ENCODE data around the gene MAML2. TPM values are rescaled to one million over a fixed set of nuclear protein-coding genes. Genes with fewer than 3 reads are reported as not detected.

MAML2 gene
- total RNA-seq, 1 donor from 2014 or later, result 18.7 TPM

DNA sequence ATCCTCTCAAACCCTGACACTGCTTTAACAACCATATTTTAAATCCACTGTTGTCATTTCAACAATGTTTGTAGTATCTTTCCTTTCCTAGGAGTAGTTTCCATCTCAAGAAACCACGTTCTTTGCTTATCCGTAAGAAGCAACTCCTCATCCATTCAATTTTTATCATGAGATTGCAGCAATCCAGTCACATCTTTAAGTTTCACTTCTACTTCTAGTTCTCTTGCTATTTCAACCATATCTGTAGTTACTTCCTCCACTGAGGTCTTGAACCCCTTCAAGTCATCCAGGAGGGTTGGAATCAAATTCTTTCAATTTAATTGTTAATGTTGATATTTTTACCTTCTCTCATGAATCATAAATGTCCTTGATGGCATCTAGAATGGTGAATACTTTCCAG, 24.3 kb upstream of the MAML2 start:
- TF ChIP-seq, protein P1, sequence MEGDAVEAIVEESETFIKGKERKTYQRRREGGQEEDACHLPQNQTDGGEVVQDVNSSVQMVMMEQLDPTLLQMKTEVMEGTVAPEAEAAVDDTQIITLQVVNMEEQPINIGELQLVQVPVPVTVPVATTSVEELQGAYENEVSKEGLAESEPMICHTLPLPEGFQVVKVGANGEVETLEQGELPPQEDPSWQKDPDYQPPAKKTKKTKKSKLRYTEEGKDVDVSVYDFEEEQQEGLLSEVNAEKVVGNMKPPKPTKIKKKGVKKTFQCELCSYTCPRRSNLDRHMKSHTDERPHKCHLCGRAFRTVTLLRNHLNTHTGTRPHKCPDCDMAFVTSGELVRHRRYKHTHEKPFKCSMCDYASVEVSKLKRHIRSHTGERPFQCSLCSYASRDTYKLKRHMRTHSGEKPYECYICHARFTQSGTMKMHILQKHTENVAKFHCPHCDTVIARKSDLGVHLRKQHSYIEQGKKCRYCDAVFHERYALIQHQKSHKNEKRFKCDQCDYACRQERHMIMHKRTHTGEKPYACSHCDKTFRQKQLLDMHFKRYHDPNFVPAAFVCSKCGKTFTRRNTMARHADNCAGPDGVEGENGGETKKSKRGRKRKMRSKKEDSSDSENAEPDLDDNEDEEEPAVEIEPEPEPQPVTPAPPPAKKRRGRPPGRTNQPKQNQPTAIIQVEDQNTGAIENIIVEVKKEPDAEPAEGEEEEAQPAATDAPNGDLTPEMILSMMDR (conservative IDR thresholded peaks at IDR 0.05), result no peak
- Mint-ChIP-seq H3K4me3 (no peak overlapping the region), H3K27ac (ENCODE audit: unreplicated experiment) (no peak overlapping the region), H3K27me3 (ENCODE audit: low read depth) (no peaks in the 10 kb centered on the region), H3K4me1 (peaks cover 7% of the 10 kb centered on the region), H3K36me3 (ENCODE audit: low read depth) (peaks cover 36% of the 10 kb centered on the region), H3K9me3 (peaks cover 4% of the 10 kb centered on the region)
- no peak for DNase-seq (ENCODE audit: low read depth, low spot score)

DNA sequence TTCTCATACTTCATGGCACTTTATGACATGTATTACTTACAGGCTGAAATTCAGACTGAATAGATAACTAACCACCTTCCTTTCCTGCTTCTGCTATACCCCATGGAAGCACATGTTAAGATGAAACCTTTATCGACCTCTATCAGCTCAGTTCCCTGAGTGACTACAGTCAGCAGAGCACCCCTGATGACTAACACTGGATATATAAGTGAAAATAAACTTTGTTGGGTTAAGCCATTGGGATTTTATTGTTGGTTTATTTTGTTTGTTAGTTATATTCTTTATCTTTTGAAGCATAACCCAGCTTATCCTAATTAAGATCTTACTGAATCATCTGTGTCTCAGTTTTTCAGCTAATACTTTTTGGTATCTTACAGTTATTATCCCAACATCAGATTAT, 23.0 kb upstream of the MAML2 start:
- TF ChIP-seq, protein P1 (conservative IDR thresholded peaks at IDR 0.05), result no peak
- H3K4me3 Mint-ChIP-seq, result no peak overlapping the region
- H3K4me1 Mint-ChIP-seq, result no peaks in the 10 kb centered on the region
- peaks cover 29% of the 10 kb centered on the region for H3K36me3 Mint-ChIP-seq (ENCODE audit: low read depth)
- no peaks in the 10 kb centered on the region for H3K27me3 Mint-ChIP-seq (ENCODE audit: low read depth)
- H3K27ac Mint-ChIP-seq (ENCODE audit: unreplicated experiment), result no peak overlapping the region
- H3K9me3 Mint-ChIP-seq, result peaks cover 2% of the 10 kb centered on the region
- DNase-seq (ENCODE audit: low read depth, low spot score), result no peak

DNA sequence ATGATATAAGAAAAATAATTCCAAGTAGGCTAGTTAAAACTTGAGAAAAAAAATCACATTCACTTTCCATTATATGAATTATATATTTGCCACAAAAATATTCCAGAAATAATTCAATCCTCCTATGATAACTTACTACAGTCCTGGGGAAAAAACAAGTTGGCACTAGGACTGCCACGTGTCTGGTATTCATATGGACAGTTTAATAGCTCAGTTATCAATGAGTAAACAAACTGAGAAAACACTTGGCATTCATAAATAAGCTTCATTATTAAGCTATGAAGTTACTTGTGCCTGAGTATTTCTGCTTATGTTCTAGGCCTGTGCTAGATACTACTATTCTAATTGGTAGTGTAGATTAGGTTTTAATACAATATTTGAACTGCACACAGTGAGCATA, 22.5 kb upstream of the MAML2 start:
- Mint-ChIP-seq H3K36me3 (ENCODE audit: low read depth) (peaks cover 25% of the 10 kb centered on the region), H3K27me3 (ENCODE audit: low read depth) (no peaks in the 10 kb centered on the region), H3K4me3 (no peak overlapping the region), H3K9me3 (peaks cover 2% of the 10 kb centered on the region), H3K4me1 (no peaks in the 10 kb centered on the region), H3K27ac (ENCODE audit: unreplicated experiment) (no peak overlapping the region)
- no peak for DNase-seq (ENCODE audit: low read depth, low spot score)
- TF ChIP-seq, protein P1 (conservative IDR thresholded peaks at IDR 0.05), result no peak

DNA sequence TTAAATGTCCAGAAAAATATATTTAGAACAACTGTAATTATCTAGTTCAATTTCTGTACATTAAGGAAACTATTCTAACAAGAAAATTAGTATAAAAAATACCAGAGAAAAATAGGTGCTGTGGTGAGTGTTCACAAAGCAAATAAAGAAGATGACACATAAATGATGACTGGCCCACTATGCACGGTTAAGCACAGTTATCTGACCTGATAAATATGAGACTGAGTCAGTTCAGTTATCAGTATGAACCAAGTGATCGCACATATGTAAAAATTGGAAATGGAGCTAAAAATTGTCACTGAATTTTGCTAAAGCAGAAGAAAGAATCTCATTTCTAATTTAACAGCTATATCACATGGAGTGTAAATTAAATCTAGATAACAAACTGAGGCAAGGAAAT, 18.8 kb upstream of the MAML2 start:
- no peaks in the 10 kb centered on the region for H3K9me3 Mint-ChIP-seq

DNA sequence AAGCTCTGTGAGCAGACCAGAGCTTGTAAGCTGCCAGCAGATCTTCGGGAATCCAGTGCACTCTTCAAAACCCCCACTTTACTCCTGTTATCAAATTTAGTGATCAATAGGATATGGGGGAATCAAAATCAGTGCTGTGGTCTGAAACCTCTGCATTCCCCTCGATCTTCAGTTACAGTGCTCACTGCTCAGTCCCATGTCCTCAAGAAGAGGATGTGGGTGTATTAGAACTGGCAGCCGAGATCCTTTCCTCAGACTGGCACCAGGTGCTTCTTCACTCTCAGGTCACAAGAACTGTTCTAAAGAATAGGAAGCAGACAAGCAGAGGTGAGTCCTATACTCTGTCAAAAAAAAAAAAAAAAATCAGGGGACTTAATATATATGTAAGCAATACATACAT, 15.3 kb upstream of the MAML2 start:
- Mint-ChIP-seq H3K36me3 (ENCODE audit: low read depth) (peaks cover 21% of the 10 kb centered on the region), H3K27me3 (ENCODE audit: low read depth) (no peaks in the 10 kb centered on the region), H3K9me3 (no peaks in the 10 kb centered on the region), H3K27ac (ENCODE audit: unreplicated experiment) (no peak overlapping the region), H3K4me1 (no peaks in the 10 kb centered on the region), H3K4me3 (no peak overlapping the region)
- no peak for DNase-seq (ENCODE audit: low read depth, low spot score)
- TF ChIP-seq, protein P1 (conservative IDR thresholded peaks at IDR 0.05), result no peak

More for the DNA sequence above, 18.8 kb upstream of the MAML2 start:
- H3K4me1 Mint-ChIP-seq, result no peaks in the 10 kb centered on the region
- H3K27ac Mint-ChIP-seq (ENCODE audit: unreplicated experiment), result no peak overlapping the region
- DNase-seq (ENCODE audit: low read depth, low spot score), result no peak
- H3K36me3 Mint-ChIP-seq (ENCODE audit: low read depth), result peaks cover 4% of the 10 kb centered on the region
- H3K27me3 Mint-ChIP-seq (ENCODE audit: low read depth), result no peaks in the 10 kb centered on the region
- TF ChIP-seq, protein P1 (conservative IDR thresholded peaks at IDR 0.05), result no peak
- no peak overlapping the region for H3K4me3 Mint-ChIP-seq

DNA sequence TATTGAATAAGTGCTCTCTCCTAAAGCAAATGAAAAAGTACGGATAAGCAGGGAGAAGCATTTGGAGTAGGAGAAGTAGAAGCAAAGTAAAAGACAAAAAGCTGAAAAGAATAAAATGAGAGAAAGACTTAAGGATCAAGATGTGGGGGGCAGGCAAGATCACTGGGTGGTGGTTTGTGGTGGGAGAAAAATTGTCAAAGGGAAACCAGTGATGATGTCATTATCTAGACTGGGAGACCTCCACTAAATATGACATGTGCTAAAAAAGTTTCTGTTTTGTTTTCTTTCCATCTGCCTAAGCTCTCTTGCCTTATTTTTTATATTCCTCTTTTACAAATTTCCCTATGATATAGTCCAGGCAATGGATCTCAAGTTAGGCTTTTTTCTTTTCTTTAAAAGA, 14.8 kb upstream of the MAML2 start:
- no peaks in the 10 kb centered on the region for H3K27me3 Mint-ChIP-seq (ENCODE audit: low read depth)
- no peak for DNase-seq (ENCODE audit: low read depth, low spot score)
- TF ChIP-seq, protein P1 (conservative IDR thresholded peaks at IDR 0.05), result no peak
- no peak overlapping the region for H3K4me3 Mint-ChIP-seq
- peaks cover 21% of the 10 kb centered on the region for H3K36me3 Mint-ChIP-seq (ENCODE audit: low read depth)
- no peaks in the 10 kb centered on the region for H3K4me1 Mint-ChIP-seq
- no peaks in the 10 kb centered on the region for H3K9me3 Mint-ChIP-seq
- no peak overlapping the region for H3K27ac Mint-ChIP-seq (ENCODE audit: unreplicated experiment)
